H1 (cell line): ENCODE results near the gene NBPF3. TPM values are rescaled to one million over a fixed set of nuclear protein-coding genes. Genes with fewer than 3 reads are reported as not detected.

Experiments used
- CTCF ChIA-PET: fragments of 300-600 bp; sonication (Branson Sonifier 250); formaldehyde crosslinking; loops from one replicate; lab custom pipeline; 2021; ENCODE audit not compliant: partially characterized antibody; lab: Charles Lee
- POLR2A ChIA-PET: fragments of 300-600 bp; sonication (Branson Sonifier 250); formaldehyde crosslinking; loops from one replicate; lab custom pipeline; 2021; ENCODE audit warnings: inconsistent platforms; ENCODE audit not compliant: partially characterized antibody; lab: Charles Lee
- DNase-seq, 2 experiments: peaks; one replicate each; pipeline versions ENCODE4 v3.0.0 to v3.0.0-alpha.2; 2010 to 2022; ENCODE audit warnings: low spot score in 2 of 2, low read depth in 1 of 2, mixed read lengths in 1 of 2
- FAIRE-seq: peaks from 2 replicates; lab custom pipeline; 2011; peaks lifted over from hg19 to GRCh38; lab: Jason Lieb, UNC
- H2AFZ ChIP-seq: 2 replicates; pipeline ENCODE4 v1.8.1; 2012; ENCODE audit warnings: low read length, inconsistent platforms
- H2AK5ac ChIP-seq: 2 replicates; pipeline ENCODE4 v1.6.1; 2013; ENCODE audit warnings: low read depth, low read length
- H2BK120ac ChIP-seq: replicated peaks from 2 replicates; pipeline ENCODE3; 2013; ENCODE audit warnings: low read depth, low read length, inconsistent platforms
- H2BK12ac ChIP-seq: 2 replicates; pipeline ENCODE4 v1.6.1; 2013; ENCODE audit warnings: low read depth, low read length
- H2BK15ac ChIP-seq: 2 replicates; pipeline ENCODE4 v1.6.1; 2013; ENCODE audit warnings: low read length
- H2BK20ac ChIP-seq: 2 replicates; pipeline ENCODE4 v1.6.1; 2013; ENCODE audit warnings: low read length
- H2BK5ac ChIP-seq: 2 replicates; pipeline ENCODE4 v1.6.1; 2013; ENCODE audit warnings: low read depth, low read length
- H3K14ac ChIP-seq: 2 replicates; pipeline ENCODE4 v1.6.1; 2013; ENCODE audit warnings: inconsistent platforms; ENCODE audit not compliant: insufficient read length
- H3K18ac ChIP-seq: 2 replicates; pipeline ENCODE4 v1.6.1; 2013; ENCODE audit warnings: low read length; ENCODE audit errors: extremely low read depth
- H3K23ac ChIP-seq: 2 replicates; pipeline ENCODE4 v1.6.1; 2013; ENCODE audit warnings: inconsistent platforms; ENCODE audit not compliant: insufficient read length
- H3K23me2 ChIP-seq: 2 replicates; pipeline ENCODE4 v1.6.1; 2013; ENCODE audit warnings: low read depth, low read length
- H3K27ac ChIP-seq: 2 replicates; pipeline ENCODE4 v1.6.1; 2011; ENCODE audit warnings: low read depth, low read length, inconsistent platforms
- H3K27me3 ChIP-seq, 4 experiments: replicated peaks in 1 of 4; 1 replicate in 1 of 4; 2 replicates in 3 of 4; pipeline versions ENCODE4 v1.6.1 to v1.8.1; 2011 to 2013; ENCODE audit warnings: low read length in 3 of 4, mild to moderate bottlenecking in 3 of 4, inconsistent platforms in 2 of 4, mixed read lengths in 2 of 4, moderate library complexity in 1 of 4; ENCODE audit not compliant: control insufficient read depth in 3 of 4, insufficient read depth in 3 of 4; ENCODE audit errors: extremely low read depth in 1 of 4
- H3K36me3 ChIP-seq, 4 experiments: 2 replicates each; pipeline versions ENCODE4 v1.6.1 to v1.8.1; 2011 to 2013; ENCODE audit warnings: mild to moderate bottlenecking in 4 of 4, low read length in 3 of 4, moderate library complexity in 2 of 4, control low read depth in 1 of 4, inconsistent platforms in 1 of 4; ENCODE audit not compliant: insufficient read depth in 4 of 4, control insufficient read depth in 2 of 4
- H3K4ac ChIP-seq: replicated peaks from 2 replicates; pipeline ENCODE3; 2013; ENCODE audit warnings: low read length, low read depth, mixed read lengths, inconsistent platforms; ENCODE audit not compliant: insufficient read length
- H3K4me1 ChIP-seq, 4 experiments: replicated peaks in 1 of 4; 1 replicate in 1 of 4; 2 replicates in 3 of 4; pipeline versions ENCODE4 v1.6.1 to v1.8.1; 2011 to 2013; ENCODE audit warnings: low read length in 3 of 4, inconsistent platforms in 2 of 4, mixed read lengths in 1 of 4; ENCODE audit not compliant: insufficient read depth in 4 of 4, control insufficient read depth in 3 of 4
- H3K4me2 ChIP-seq, 2 experiments: 2 replicates each; pipeline versions ENCODE4 v1.6.1 to v1.8.1; 2011 to 2013; ENCODE audit warnings: low read depth in 2 of 2, low read length in 2 of 2, control low read depth in 1 of 2, inconsistent platforms in 1 of 2, mild to moderate bottlenecking in 1 of 2; ENCODE audit not compliant: insufficient read depth in 1 of 2
- H3K4me3 ChIP-seq, 4 experiments: fragments of 200-600, 300-600 bp in 1 of 4; sonication (generic), shearing (Covaris generic), sonication (Bioruptor Twin) in 1 of 4; 2 replicates each; pipeline versions ENCODE4 v1.5.1 to v1.8.1; 2011 to 2016; ENCODE audit warnings: low read length in 4 of 4, low read depth in 3 of 4, control low read depth in 2 of 4, inconsistent platforms in 2 of 4, mild to moderate bottlenecking in 2 of 4, mixed read lengths in 1 of 4, moderate library complexity in 1 of 4; ENCODE audit not compliant: insufficient read depth in 2 of 4; ENCODE audit errors: extremely low read depth in 1 of 4
- H3K56ac ChIP-seq: replicated peaks from 2 replicates; pipeline ENCODE3; 2013; ENCODE audit warnings: low read depth, mild to moderate bottlenecking, mixed read lengths, low read length, inconsistent platforms; ENCODE audit not compliant: insufficient read length
- H3K79me1 ChIP-seq: 2 replicates; pipeline ENCODE4 v1.6.1; 2013; ENCODE audit warnings: low read depth, low read length, control low read depth
- H3K79me2 ChIP-seq, 2 experiments: 2 replicates each; pipeline versions ENCODE4 v1.6.1 to v1.8.1; 2012 to 2013; ENCODE audit warnings: low read length in 2 of 2, mild to moderate bottlenecking in 2 of 2, inconsistent platforms in 1 of 2; ENCODE audit not compliant: insufficient read depth in 2 of 2, control insufficient read depth in 1 of 2
- H3K9ac ChIP-seq, 4 experiments: replicated peaks in 1 of 4; 1 replicate in 1 of 4; 2 replicates in 3 of 4; pipeline versions ENCODE4 v1.6.1 to v1.8.1; 2011 to 2013; ENCODE audit warnings: low read depth in 3 of 4, low read length in 3 of 4, control low read depth in 2 of 4, mild to moderate bottlenecking in 2 of 4, moderate library complexity in 2 of 4, inconsistent platforms in 1 of 4; ENCODE audit errors: extremely low read depth in 1 of 4
- H3K9me3 ChIP-seq, 2 experiments: 2 replicates each; pipeline versions ENCODE4 v1.6.1 to v1.8.1; 2012 to 2013; ENCODE audit warnings: mild to moderate bottlenecking in 2 of 2, moderate library complexity in 2 of 2, control low read depth in 1 of 2, inconsistent platforms in 1 of 2, low read depth in 1 of 2, low read length in 1 of 2, mixed read lengths in 1 of 2; ENCODE audit not compliant: insufficient read depth in 2 of 2
- H4K20me1 ChIP-seq, 2 experiments: replicated peaks in 1 of 2; 2 replicates each; pipeline versions ENCODE3 to v1.8.1; 2011 to 2013; ENCODE audit warnings: inconsistent platforms in 2 of 2, low read length in 2 of 2, mild to moderate bottlenecking in 1 of 2; ENCODE audit not compliant: insufficient read depth in 2 of 2, control insufficient read depth in 1 of 2
- H4K5ac ChIP-seq: 2 replicates; pipeline ENCODE4 v1.6.1; 2013; ENCODE audit warnings: low read length, low read depth, mixed read lengths, inconsistent platforms; ENCODE audit not compliant: insufficient read length
- H4K8ac ChIP-seq: 2 replicates; pipeline ENCODE4 v1.8.0; 2013; ENCODE audit warnings: mild to moderate bottlenecking, moderate library complexity, low read length, inconsistent platforms; ENCODE audit not compliant: insufficient read depth; ENCODE audit errors: extremely low read depth
- H4K91ac ChIP-seq: replicated peaks from 2 replicates; pipeline ENCODE3; 2013; ENCODE audit warnings: low read length, mixed read lengths, inconsistent platforms; ENCODE audit not compliant: insufficient read length
- NANOG ChIP-seq: IDR thresholded peaks from 2 replicates; pipeline ENCODE4 v1.6.1; 2011; ENCODE audit warnings: low read length, low read depth, mild to moderate bottlenecking, inconsistent platforms; ENCODE audit not compliant: insufficient read depth, poor library complexity, severe bottlenecking
- POLR2AphosphoS5 ChIP-seq: IDR thresholded peaks from 2 replicates; pipeline ENCODE4 v1.6.1; 2011; ENCODE audit warnings: low read depth, low read length
- TAF7 ChIP-seq: optimal IDR thresholded peaks from 2 replicates; pipeline ENCODE3; 2011; ENCODE audit warnings: low read depth, mild to moderate bottlenecking, inconsistent platforms, low read length, moderate library complexity, borderline replicate concordance
- TCF12 ChIP-seq: IDR thresholded peaks from 2 replicates; pipeline ENCODE4 v1.6.1; 2011; ENCODE audit warnings: low read depth, mild to moderate bottlenecking, low read length
- WGBS, 2 experiments: shearing (Covaris generic) in 1 of 2; methylation state at CpG; one replicate each; pipeline versions ENCODE4 v1.1.6 to v1.1.7; 2013 to 2015; ENCODE audit warnings: low lambda C conversion rate in 2 of 2, mixed read lengths in 2 of 2, inconsistent platforms in 1 of 2, low coverage in 1 of 2, missing lambda C conversion rate in 1 of 2; ENCODE audit not compliant: insufficient replicate concordance in 2 of 2, insufficient coverage in 1 of 2, insufficient read length in 1 of 2; ENCODE audit errors: extremely low coverage in 1 of 2, missing lambda C conversion rate in 1 of 2; 5-methylcytosine and 5-hydroxymethylcytosine counted together
- polyA plus RNA-seq, 7 experiments: library from polyadenylated mRNA; depleted of rRNA in 3 of 7; stranded (reverse) in 5 of 7; unstranded in 2 of 7; fragments of >200 nt in 5 of 7; fragments of 200-250 nt in 2 of 7; gene quantifications; 1 replicate in 5 of 7; 2 replicates in 1 of 7; 4 replicates in 1 of 7; pipeline versions ENCODE4 v1.2.1 to v1.2.3, GENCODE V29; 2011 to 2013; ENCODE audit warnings: missing spikeins in 2 of 7, mixed read lengths in 2 of 7
- total RNA-seq: library from RNA; stranded (reverse); fragmentation: NEBNext Ultra II Directional; extraction: Animal tissue kit (Norgen Biotek cat#: 25700); gene quantifications from 2 replicates; pipeline ENCODE4 v1.2.1, GENCODE V29; 2021
- TF ChIP-seq, protein P1 (sequence below): IDR thresholded peaks from 2 replicates; pipeline ENCODE4 v1.6.1; 2012; ENCODE audit warnings: low read length, inconsistent platforms

NBPF3 gene
- total and polyA plus RNA-seq, 2 of the 8 experiments (the other 6 are each of a cell fraction or from before 2014, with no cell fraction given) = 3.8 to 4.3 TPM

DNA sequence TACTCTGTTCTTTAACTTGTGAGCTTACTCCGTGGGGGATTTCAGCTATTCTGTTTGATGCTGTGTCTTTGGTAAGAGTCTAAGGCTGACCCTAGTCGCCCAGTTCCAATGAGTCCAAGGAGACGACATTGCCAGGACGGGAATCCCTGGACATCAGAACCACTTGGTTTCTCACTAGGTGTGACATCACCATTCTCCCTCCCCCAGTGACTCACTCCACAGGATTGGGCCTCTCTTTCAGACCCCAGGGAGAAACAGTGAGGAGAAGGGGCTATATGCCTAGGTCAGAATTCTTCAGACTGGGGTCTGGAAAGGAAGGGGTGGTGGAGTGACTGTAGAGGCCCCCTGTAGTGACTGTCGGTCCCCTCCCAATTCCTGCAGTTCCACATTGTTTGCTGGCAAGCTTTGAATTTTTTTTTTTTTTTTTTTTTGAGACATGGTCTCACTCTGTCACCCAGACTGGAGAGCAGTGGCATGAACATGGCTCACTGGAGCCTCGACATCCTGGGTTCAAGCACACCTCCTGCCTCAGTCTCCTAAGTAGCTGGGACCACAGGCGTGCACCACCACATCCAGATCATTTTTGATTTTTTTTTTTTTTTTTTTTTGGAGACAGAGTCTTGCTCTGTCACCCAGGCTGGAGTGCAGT lies 90.6 kb downstream of the NBPF3 start:
- peaks cover 0 to 47% of the 10 kb centered on the region in 2 experiments; a peak in 2 of 4 replicates for H3K79me2 ChIP-seq

More for the DNA sequence above, 90.6 kb downstream of the NBPF3 start:
- no peak overlapping the region for H3K4ac ChIP-seq
- no peak overlapping the region for H2BK120ac ChIP-seq
- no peak overlapping the region for H3K18ac ChIP-seq
- no peak overlapping the region for H3K56ac ChIP-seq
- no peak overlapping the region for H2BK5ac ChIP-seq
- H4K91ac ChIP-seq = no peak overlapping the region
- no peak overlapping the region for H2AK5ac ChIP-seq
- H3K4me3 ChIP-seq = no peak overlapping the region
- peaks cover 10% of the 10 kb centered on the region for H3K79me1 ChIP-seq
- no peak overlapping the region for H3K4me2 ChIP-seq
- peaks cover 0 to 2% (median 0%) of the 10 kb centered on the region in 4 experiments; a peak in 1 of 8 replicates for H3K36me3 ChIP-seq
- H3K9me3 ChIP-seq = no peaks in the 10 kb centered on the region
- H2BK15ac ChIP-seq = no peak overlapping the region
- DNase-seq (no peak), FAIRE-seq (no peak)
- no peak overlapping the region for H2BK20ac ChIP-seq
- no peak overlapping the region for H2BK12ac ChIP-seq
- peaks cover 0 to 8% of the 10 kb centered on the region in 2 experiments for H4K20me1 ChIP-seq
- TF ChIP-seq, protein P1, sequence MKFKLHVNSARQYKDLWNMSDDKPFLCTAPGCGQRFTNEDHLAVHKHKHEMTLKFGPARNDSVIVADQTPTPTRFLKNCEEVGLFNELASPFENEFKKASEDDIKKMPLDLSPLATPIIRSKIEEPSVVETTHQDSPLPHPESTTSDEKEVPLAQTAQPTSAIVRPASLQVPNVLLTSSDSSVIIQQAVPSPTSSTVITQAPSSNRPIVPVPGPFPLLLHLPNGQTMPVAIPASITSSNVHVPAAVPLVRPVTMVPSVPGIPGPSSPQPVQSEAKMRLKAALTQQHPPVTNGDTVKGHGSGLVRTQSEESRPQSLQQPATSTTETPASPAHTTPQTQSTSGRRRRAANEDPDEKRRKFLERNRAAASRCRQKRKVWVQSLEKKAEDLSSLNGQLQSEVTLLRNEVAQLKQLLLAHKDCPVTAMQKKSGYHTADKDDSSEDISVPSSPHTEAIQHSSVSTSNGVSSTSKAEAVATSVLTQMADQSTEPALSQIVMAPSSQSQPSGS = no peak
- TF ChIP-seq NANOG = no peak
- TF ChIP-seq POLR2AphosphoS5 = no peak
- no peak for TF ChIP-seq TCF12
- no peak for TF ChIP-seq TAF7
- no peak overlapping the region for H3K9ac ChIP-seq
- ChIA-PET POLR2A (no interaction called here), CTCF (interaction anchor here (0.7 to 2.3 kb wide), 4 partner anchors 12 to 159 kb away, joined by 3 to 6 read pairs (median 4); no protein-coding TSS in a partner anchor)
- H3K14ac ChIP-seq = no peak overlapping the region
- no peak overlapping the region for H4K8ac ChIP-seq
- 80% methylated on average over 6 of the region's 7 CpGs; no CpG with 5 or more reads in 1 of the 2 experiments for WGBS, 2 experiments
- H3K27me3 ChIP-seq = no peaks in the 10 kb centered on the region
- H4K5ac ChIP-seq = no peak overlapping the region
- H3K4me1 ChIP-seq = peaks cover 5 to 9% (median 6%) of the 10 kb centered on the region in 4 experiments; a peak in 6 of 7 replicates
- H2AFZ ChIP-seq = no peak overlapping the region
- H3K23ac ChIP-seq = no peak overlapping the region
- H3K27ac ChIP-seq = no peak overlapping the region
- H3K23me2 ChIP-seq = no peaks in the 10 kb centered on the region
